ENCODE measurements around the gene RAB3B. TPM values are rescaled to one million over a fixed set of nuclear protein-coding genes. Genes with fewer than 3 reads are reported as not detected.

RAB3B gene
- polyA plus RNA-seq, 3 donors: under 0.01 TPM; not detected in 2

- Histone ChIP-seq H3K4me1 (ENCODE audit: control insufficient read depth in 1 of 2, insufficient read depth in 2 of 2, low read length in 2 of 2) (peaks cover 21 to 24% of the 10 kb centered on the region in 2 donors), H2AFZ (ENCODE audit: insufficient read depth, low read depth, low read length, poor library complexity, severe bottlenecking) (peak within 1 kb of the TSS; percentile 91), H3K4me2 (replicated peaks; ENCODE audit: extremely low read depth, low read length, poor library complexity, severe bottlenecking) (peak within 1 kb of the TSS; percentile 95), H3K79me2 (ENCODE audit: insufficient read depth, low read length) (peaks cover 33% of the 10 kb centered on the region), H3K9ac (ENCODE audit: insufficient read depth, low read length, poor library complexity, severe bottlenecking) (peak within 1 kb of the TSS; percentile 83), H3K4me3 (replicated peaks in 1 of 3; ENCODE audit: low read depth in 2 of 3, low read length in 3 of 3) (peak within 1 kb of the TSS; percentile 55 to 93 (median 84)), H3K36me3 (replicated peaks in 1 of 2; ENCODE audit: control insufficient read depth in 1 of 2, insufficient read depth in 2 of 2, low read length in 2 of 2) (peaks cover 10 to 38% of the 10 kb centered on the region in 2 donors), H3K27ac (ENCODE audit: low read depth in 1 of 2, low read length in 2 of 2) (peak within 1 kb of the TSS; percentile 87 to 91), H4K20me1 (ENCODE audit: insufficient read depth, low read length) (peaks cover 40% of the 10 kb centered on the region), H3K27me3 (ENCODE audit: control insufficient read depth in 2 of 2, insufficient read depth in 2 of 2, low read length in 2 of 2) (no peaks in the 10 kb centered on the region), H3K9me3 (replicated peaks in 1 of 2; ENCODE audit: control insufficient read depth in 1 of 2, insufficient read depth in 1 of 2, low read length in 2 of 2) (no peaks in the 10 kb centered on the region)
- peaks cover 27% of the 10 kb centered on the region for H3K4me1 Mint-ChIP-seq
- peak; percentile 80 to 93 (median 86) for DNase-seq
- 0% methylated on average over 75 of the region's 78 CpGs for WGBS (ENCODE audit: insufficient coverage)
- H3K36me3 Mint-ChIP-seq: peaks cover 25 to 39% of the 10 kb centered on the region in 2 donors
- TF ChIP-seq, protein P1, sequence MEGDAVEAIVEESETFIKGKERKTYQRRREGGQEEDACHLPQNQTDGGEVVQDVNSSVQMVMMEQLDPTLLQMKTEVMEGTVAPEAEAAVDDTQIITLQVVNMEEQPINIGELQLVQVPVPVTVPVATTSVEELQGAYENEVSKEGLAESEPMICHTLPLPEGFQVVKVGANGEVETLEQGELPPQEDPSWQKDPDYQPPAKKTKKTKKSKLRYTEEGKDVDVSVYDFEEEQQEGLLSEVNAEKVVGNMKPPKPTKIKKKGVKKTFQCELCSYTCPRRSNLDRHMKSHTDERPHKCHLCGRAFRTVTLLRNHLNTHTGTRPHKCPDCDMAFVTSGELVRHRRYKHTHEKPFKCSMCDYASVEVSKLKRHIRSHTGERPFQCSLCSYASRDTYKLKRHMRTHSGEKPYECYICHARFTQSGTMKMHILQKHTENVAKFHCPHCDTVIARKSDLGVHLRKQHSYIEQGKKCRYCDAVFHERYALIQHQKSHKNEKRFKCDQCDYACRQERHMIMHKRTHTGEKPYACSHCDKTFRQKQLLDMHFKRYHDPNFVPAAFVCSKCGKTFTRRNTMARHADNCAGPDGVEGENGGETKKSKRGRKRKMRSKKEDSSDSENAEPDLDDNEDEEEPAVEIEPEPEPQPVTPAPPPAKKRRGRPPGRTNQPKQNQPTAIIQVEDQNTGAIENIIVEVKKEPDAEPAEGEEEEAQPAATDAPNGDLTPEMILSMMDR (IDR thresholded peaks at IDR 0.05): no peak
- H3K4me3 Mint-ChIP-seq: peak within 1 kb of the TSS; percentile 93 to 95
- peak within 1 kb of the TSS; percentile 91 to 96 (median 93) for H3K27ac Mint-ChIP-seq
- H3K9me3 Mint-ChIP-seq: no peaks in the 10 kb centered on the region
- peaks cover 0 to 2% (median 0%) of the 10 kb centered on the region in 3 donors for H3K27me3 Mint-ChIP-seq (ENCODE audit: low read depth in 3 of 3)
- intact Hi-C loops (cut with micrococcal nuclease): no loop called here
Observed at GRCh38 chr1:52033190-52034049, 42.9 kb upstream of the RAB3B start, which contains the start of gene KTI12. TSS of gene KTI12 (minus strand) at chr1:52033810. CDS start at chr1:52033761, 49 bp downstream.

- Histone ChIP-seq H2AFZ (ENCODE audit: insufficient read depth, low read depth, low read length, poor library complexity, severe bottlenecking) (peak overlapping the region; percentile 91), H3K27me3 (ENCODE audit: control insufficient read depth in 2 of 2, insufficient read depth in 2 of 2, low read length in 2 of 2) (no peaks in the 10 kb centered on the region), H3K9me3 (replicated peaks in 1 of 2; ENCODE audit: control insufficient read depth in 1 of 2, insufficient read depth in 1 of 2, low read length in 2 of 2) (no peaks in the 10 kb centered on the region), H3K4me3 (replicated peaks in 1 of 3; ENCODE audit: low read depth in 2 of 3, low read length in 3 of 3) (peak overlapping the region; percentile 55 to 93 (median 84)), H3K9ac (ENCODE audit: insufficient read depth, low read length, poor library complexity, severe bottlenecking) (peak overlapping the region; percentile 83), H3K36me3 (replicated peaks in 1 of 2; ENCODE audit: control insufficient read depth in 1 of 2, insufficient read depth in 2 of 2, low read length in 2 of 2) (peaks cover 8 to 38% of the 10 kb centered on the region in 2 donors), H4K20me1 (ENCODE audit: insufficient read depth, low read length) (peaks cover 40% of the 10 kb centered on the region), H3K4me1 (ENCODE audit: control insufficient read depth in 1 of 2, insufficient read depth in 2 of 2, low read length in 2 of 2) (peaks cover 21 to 24% of the 10 kb centered on the region in 2 donors), H3K4me2 (replicated peaks; ENCODE audit: extremely low read depth, low read length, poor library complexity, severe bottlenecking) (peak overlapping the region; percentile 95), H3K79me2 (ENCODE audit: insufficient read depth, low read length) (peaks cover 33% of the 10 kb centered on the region), H3K27ac (ENCODE audit: low read depth in 1 of 2, low read length in 2 of 2) (peak overlapping the region; percentile 87 to 91)
- TF ChIP-seq, protein P1 (IDR thresholded peaks at IDR 0.05): no peak
- 4% methylated on average over 24 of the region's 24 CpGs for WGBS (ENCODE audit: insufficient coverage)
- Mint-ChIP-seq H3K4me1 (peaks cover 30% of the 10 kb centered on the region), H3K9me3 (no peaks in the 10 kb centered on the region), H3K27me3 (ENCODE audit: low read depth in 3 of 3) (peaks cover 0 to 2% (median 0%) of the 10 kb centered on the region in 3 donors), H3K36me3 (peaks cover 23 to 38% of the 10 kb centered on the region in 2 donors), H3K4me3 (peak overlapping the region; percentile 93 to 95), H3K27ac (peak overlapping the region; percentile 91 to 96 (median 93))
- peak; percentile 32 to 49 (median 34) for DNase-seq
- intact Hi-C loops (cut with micrococcal nuclease): no loop called here
Observed at GRCh38 chr1:52032785-52033131, 42.3 kb upstream of the RAB3B start.

All from CD14-positive monocyte (primary cell).